ENCODE data around the gene IFFO2.

- TF ChIP-seq GATA2 (IDR thresholded peaks at IDR 0.05; ENCODE audit: low read depth, low read length) (no peak), GATA3 (IDR thresholded peaks at IDR 0.05; ENCODE audit: low read depth, low read length) (no peak)
Measured at GRCh38 chr1:18956193-18957135, at the start of gene IFFO2.

Data from SH-SY5Y (cell line).